Endothelial cell of umbilical vein (primary cell): ENCODE measurements around the gene NXF1. TPM values are rescaled to one million over a fixed set of nuclear protein-coding genes. Genes with fewer than 3 reads are reported as not detected.

Experiments used
- BruUV-seq: library from RNA; stranded (reverse); fragments of 400-500 nt; replicated peaks from 2 replicates; lab custom pipeline; 2021; lab: Mats Ljungman, UMichigan
- CTCF ChIA-PET: fragments of 300-600, 350-600 bp; sonication (Branson Sonifier 250); formaldehyde crosslinking; loops from one replicate; lab custom pipeline; 2021; ENCODE audit warnings: antibody characterized with exemption, inconsistent platforms; lab: Charles Lee
- POLR2A ChIA-PET: fragments of 300-600, 350-600 bp; sonication (Branson Sonifier 250); formaldehyde crosslinking; loops from one replicate; lab custom pipeline; 2021; ENCODE audit warnings: antibody characterized with exemption, inconsistent platforms; lab: Charles Lee
- DNase-seq: peaks from one replicate; pipeline ENCODE4 v3.0.0-alpha.2; 2011; ENCODE audit warnings: low read depth, low spot score
- FAIRE-seq: peaks from 2 replicates; lab custom pipeline; 2011; peaks lifted over from hg19 to GRCh38; lab: Jason Lieb, UNC
- H2AFZ ChIP-seq: 2 replicates; pipeline ENCODE4 v1.6.0; 2012; ENCODE audit warnings: low read depth, low read length, control low read depth, inconsistent platforms
- H3K27ac ChIP-seq: 2 replicates; pipeline ENCODE4 v1.5.1; 2011; ENCODE audit warnings: low read depth, mild to moderate bottlenecking, control low read depth, low read length, moderate library complexity; ENCODE audit not compliant: insufficient read depth
- H3K27me3 ChIP-seq, 2 experiments: 2 replicates each; pipeline versions ENCODE4 v1.6.0 to v1.6.1; 2011; ENCODE audit warnings: low read length in 2 of 2, mixed read lengths in 1 of 2; ENCODE audit not compliant: control insufficient read depth in 2 of 2, insufficient read depth in 2 of 2
- H3K36me3 ChIP-seq, 2 experiments: 2 replicates in 1 of 2; 3 replicates in 1 of 2; pipeline ENCODE4 v1.5.1; 2011; ENCODE audit warnings: low read length in 2 of 2, mild to moderate bottlenecking in 1 of 2, moderate library complexity in 1 of 2; ENCODE audit not compliant: control insufficient read depth in 2 of 2, insufficient read depth in 2 of 2; ENCODE audit errors: extremely low read depth in 1 of 2
- H3K4me1 ChIP-seq: 3 replicates; pipeline ENCODE4 v1.5.1; 2011; ENCODE audit warnings: mild to moderate bottlenecking, low read length; ENCODE audit not compliant: control insufficient read depth, insufficient read depth; ENCODE audit errors: extremely low read depth
- H3K4me2 ChIP-seq: 2 replicates; pipeline ENCODE4 v1.6.1; 2011; ENCODE audit warnings: low read length, control low read depth, mixed read lengths; ENCODE audit not compliant: insufficient read depth
- H3K4me3 ChIP-seq, 3 experiments: fragments of 200-600 bp in 1 of 3; sonication (generic), shearing (Covaris generic) in 1 of 3; replicated peaks in 1 of 3; 2 replicates each; pipeline ENCODE4 v1.5.1; 2011 to 2016; ENCODE audit warnings: control low read depth in 3 of 3, low read length in 3 of 3, mild to moderate bottlenecking in 2 of 3, inconsistent platforms in 1 of 3, low read depth in 1 of 3, moderate library complexity in 1 of 3; ENCODE audit not compliant: insufficient read depth in 1 of 3
- H3K79me2 ChIP-seq: 2 replicates; pipeline ENCODE4 v1.6.0; 2012; ENCODE audit warnings: low read length, inconsistent platforms; ENCODE audit not compliant: control insufficient read depth, insufficient read depth
- H3K9ac ChIP-seq: replicated peaks from 2 replicates; pipeline ENCODE3; 2011; ENCODE audit warnings: low read length, control low read depth; ENCODE audit not compliant: insufficient read depth; ENCODE audit errors: extremely low read depth
- H3K9me1 ChIP-seq: replicated peaks from 3 replicates; pipeline ENCODE4 v1.6.0; 2011; ENCODE audit warnings: mild to moderate bottlenecking, low read length; ENCODE audit not compliant: control insufficient read depth, insufficient read depth; ENCODE audit errors: extremely low read depth
- H3K9me3 ChIP-seq: replicated peaks from 2 replicates; pipeline ENCODE4 v1.5.1; 2012; ENCODE audit warnings: low read length, inconsistent platforms; ENCODE audit not compliant: control insufficient read depth, insufficient read depth
- H4K20me1 ChIP-seq: replicated peaks from 2 replicates; pipeline ENCODE3; 2011; ENCODE audit warnings: mild to moderate bottlenecking, low read length; ENCODE audit not compliant: control insufficient read depth, insufficient read depth; ENCODE audit errors: extremely low read depth
- CTCF ChIP-seq, 2 donors: IDR thresholded peaks; 1 replicate in 1 of 2; 2 replicates in 1 of 2; pipeline ENCODE4 v1.5.1; 2011; ENCODE audit warnings: low read length in 2 of 2, mild to moderate bottlenecking in 2 of 2, moderate library complexity in 2 of 2, control low read depth in 1 of 2, inconsistent platforms in 1 of 2, low read depth in 1 of 2; ENCODE audit not compliant: insufficient read depth in 1 of 2; ENCODE audit errors: extremely low read depth in 1 of 2
- EZH2 ChIP-seq: IDR thresholded peaks from 2 replicates; pipeline ENCODE4 v1.6.1; 2012; ENCODE audit warnings: borderline replicate concordance, low read depth, mild to moderate bottlenecking, moderate library complexity, low read length, inconsistent platforms; ENCODE audit not compliant: severe bottlenecking
- FOS ChIP-seq: IDR thresholded peaks from 2 replicates; pipeline ENCODE4 v1.6.1; 2011; ENCODE audit warnings: mild to moderate bottlenecking, low read length, moderate library complexity, borderline replicate concordance; ENCODE audit not compliant: insufficient read depth
- GATA2 ChIP-seq: IDR thresholded peaks from 2 replicates; pipeline ENCODE4 v1.7.0; 2011; ENCODE audit warnings: low read depth, mild to moderate bottlenecking, moderate library complexity, mixed read lengths, low read length; ENCODE audit not compliant: insufficient read length, insufficient read depth
- JUN ChIP-seq: IDR thresholded peaks from 2 replicates; pipeline ENCODE4 v1.6.1; 2011; ENCODE audit warnings: borderline replicate concordance, low read depth; ENCODE audit not compliant: insufficient read length, insufficient read depth
- MAX ChIP-seq: IDR thresholded peaks from 2 replicates; pipeline ENCODE4 v1.6.1; 2011; ENCODE audit not compliant: insufficient read depth, insufficient read length
- MYC ChIP-seq: IDR thresholded peaks from one replicate; pipeline ENCODE4 v1.6.1; 2011; ENCODE audit warnings: mild to moderate bottlenecking, low read depth, low read length
- POLR2A ChIP-seq: IDR thresholded peaks from 2 replicates; pipeline ENCODE4 v1.6.1; 2012; ENCODE audit warnings: low read depth, mild to moderate bottlenecking, control low read depth, low read length
- POLR2AphosphoS5 ChIP-seq: IDR thresholded peaks from 2 replicates; pipeline ENCODE4 v1.6.1; 2012; ENCODE audit warnings: low read depth, mild to moderate bottlenecking, control low read depth, low read length, moderate library complexity; ENCODE audit not compliant: insufficient read depth
- dilution Hi-C: fragments of 300-500 bp; cut with MboI; formaldehyde crosslinking; loops from one replicate; pipeline ENCODE4 v1.15.0; 2019; ENCODE audit warnings: low sequenced_read_pairs; ENCODE audit not compliant: extremely low pct_ligation_motif_present
- intact Hi-C: fragments of 100-400 bp; cut with micrococcal nuclease; formaldehyde crosslinking; loops from one replicate; pipeline ENCODE4 v1.10.0; 2022
- polyA plus RNA-seq, 4 experiments: library from polyadenylated mRNA; depleted of rRNA in 3 of 4; stranded (reverse) in 3 of 4; unstranded in 1 of 4; fragments of >200 nt; gene quantifications; 2 replicates each; pipeline versions ENCODE4 v1.2.1 to v1.2.3, GENCODE V29; 2011 to 2012; ENCODE audit warnings: missing spikeins in 1 of 4
- total RNA-seq: library from RNA; stranded (reverse); gene quantifications from 2 replicates; pipeline ENCODE4 v1.2.3, GENCODE V29; 2021

The NXF1 gene
- total and polyA plus RNA-seq, 2 donors (not counting 3 experiments of a cell fraction or from before 2014, with no cell fraction given), result 74.4 to 101 TPM

- H3K9me1 ChIP-seq, result no peaks in the 10 kb centered on the region
- H3K4me3 ChIP-seq, result no peak overlapping the region
- TF ChIP-seq CTCF (IDR thresholded peaks at IDR 0.05; ENCODE audit: extremely low read depth in 1 of 2, insufficient read depth in 1 of 2, low read depth in 1 of 2, low read length in 2 of 2), result no peak
- TF ChIP-seq FOS, result no peak
- no peak for TF ChIP-seq JUN
- BruUV-seq, result no TSS peak
- FAIRE-seq (no peak), DNase-seq (no peak)
- no peak overlapping the region for H3K4me2 ChIP-seq
- POLR2A ChIA-PET, result interaction anchor here (0.8 to 1.4 kb wide), 2 partner anchors 11 to 22 kb away, joined by 3 to 4 read pairs; partner anchors contain the start of gene ZBTB3
- peaks cover 7% of the 10 kb centered on the region for H3K4me1 ChIP-seq
- H4K20me1 ChIP-seq, result no peaks in the 10 kb centered on the region
- peaks cover 2% of the 10 kb centered on the region for H3K79me2 ChIP-seq
- H3K9me3 ChIP-seq, result no peaks in the 10 kb centered on the region
- H3K9ac ChIP-seq, result no peak overlapping the region
- dilution Hi-C loops, result no loop called here
- H3K27ac ChIP-seq, result no peak overlapping the region
- intact Hi-C loops, result no loop called here
- no peaks in the 10 kb centered on the region for H3K27me3 ChIP-seq
- CTCF ChIA-PET, result interaction anchor here (0.6 to 5.2 kb wide), 4 partner anchors 10 to 86 kb away, joined by 3 to 41 read pairs (median 4); partner anchors contain the start of genes POLR2G and TMEM179B
- H2AFZ ChIP-seq, result no peak overlapping the region
- H3K36me3 ChIP-seq, result peaks cover 0 to 19% of the 10 kb centered on the region in 2 experiments
Measured at GRCh38 chr11:62775646-62776045, 29.6 kb downstream of the NXF1 start.

GRCh38 chr11:62774407-62774806, 30.8 kb downstream of the NXF1 start:
- DNase-seq, result no peak
- Histone ChIP-seq H3K4me2 (no peak overlapping the region), H3K79me2 (peaks cover 2% of the 10 kb centered on the region), H3K4me1 (peaks cover 11% of the 10 kb centered on the region), H3K9ac (no peak overlapping the region), H3K4me3 (no peak overlapping the region), H3K9me3 (no peaks in the 10 kb centered on the region), H4K20me1 (no peaks in the 10 kb centered on the region), H3K9me1 (no peaks in the 10 kb centered on the region), H3K36me3 (peaks cover 0 to 19% of the 10 kb centered on the region in 2 experiments), H2AFZ (no peak overlapping the region), H3K27me3 (no peaks in the 10 kb centered on the region), H3K27ac (no peak overlapping the region)
- no peak for FAIRE-seq
- CTCF ChIA-PET, result interaction anchor here (0.7 to 5.2 kb wide), 2 partner anchors 12 to 26 kb away, joined by 4 to 41 read pairs; no protein-coding TSS in a partner anchor
- POLR2A ChIA-PET, result interaction anchor here (0.7 to 1.4 kb wide), 2 partner anchors 21 to 230 kb away, joined by 4 to 5 read pairs; partner anchors contain the start of gene ZBTB3
- intact Hi-C loops, result loop anchor here (5.0 kb wide), 1 partner anchor 108 kb away; the partner anchor contains the start of gene SLC3A2
- no TSS peak for BruUV-seq
- dilution Hi-C loops, result no loop called here
- no peak for TF ChIP-seq MYC
- TF ChIP-seq MAX, result no peak
- no peak for TF ChIP-seq FOS
- TF ChIP-seq EZH2, result no peak
- no peak for TF ChIP-seq POLR2A
- TF ChIP-seq JUN, result no peak
- TF ChIP-seq GATA2, result no peak
- no peak for TF ChIP-seq POLR2AphosphoS5
- no peak for TF ChIP-seq CTCF (IDR thresholded peaks at IDR 0.05; ENCODE audit: extremely low read depth in 1 of 2, insufficient read depth in 1 of 2, low read depth in 1 of 2, low read length in 2 of 2)
